ENCODE measurements around the gene ANKLE1. TPM values are rescaled to one million over a fixed set of nuclear protein-coding genes. Genes with fewer than 3 reads are reported as not detected.
A peak's percentile ranks its signal among the peaks of the same experiment; 100 is the strongest.

ANKLE1 gene
- total RNA-seq, 2 donors from 2014 or later = 0.51 TPM; not detected in 1

GRCh38 chr19:17263712-17264640 is 17.7 kb upstream of the ANKLE1 start:
- no peaks in the 10 kb centered on the region for H3K36me3 ChIP-seq
- H3K27me3 ChIP-seq = no peaks in the 10 kb centered on the region
- peaks cover 0 to 7% of the 10 kb centered on the region in 2 donors for H3K9me3 ChIP-seq
- no peak for DNase-seq (ENCODE audit: low spot score)
- peak overlapping the region; percentile 64 to 72 for H3K27ac ChIP-seq
- peaks cover 0 to 7% of the 10 kb centered on the region in 2 donors for H3K4me1 ChIP-seq
- TF ChIP-seq, protein P1, sequence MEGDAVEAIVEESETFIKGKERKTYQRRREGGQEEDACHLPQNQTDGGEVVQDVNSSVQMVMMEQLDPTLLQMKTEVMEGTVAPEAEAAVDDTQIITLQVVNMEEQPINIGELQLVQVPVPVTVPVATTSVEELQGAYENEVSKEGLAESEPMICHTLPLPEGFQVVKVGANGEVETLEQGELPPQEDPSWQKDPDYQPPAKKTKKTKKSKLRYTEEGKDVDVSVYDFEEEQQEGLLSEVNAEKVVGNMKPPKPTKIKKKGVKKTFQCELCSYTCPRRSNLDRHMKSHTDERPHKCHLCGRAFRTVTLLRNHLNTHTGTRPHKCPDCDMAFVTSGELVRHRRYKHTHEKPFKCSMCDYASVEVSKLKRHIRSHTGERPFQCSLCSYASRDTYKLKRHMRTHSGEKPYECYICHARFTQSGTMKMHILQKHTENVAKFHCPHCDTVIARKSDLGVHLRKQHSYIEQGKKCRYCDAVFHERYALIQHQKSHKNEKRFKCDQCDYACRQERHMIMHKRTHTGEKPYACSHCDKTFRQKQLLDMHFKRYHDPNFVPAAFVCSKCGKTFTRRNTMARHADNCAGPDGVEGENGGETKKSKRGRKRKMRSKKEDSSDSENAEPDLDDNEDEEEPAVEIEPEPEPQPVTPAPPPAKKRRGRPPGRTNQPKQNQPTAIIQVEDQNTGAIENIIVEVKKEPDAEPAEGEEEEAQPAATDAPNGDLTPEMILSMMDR (IDR thresholded peaks at IDR 0.05) = no peak
- H3K4me3 ChIP-seq = peak overlapping the region; percentile 36 to 49

DNA sequence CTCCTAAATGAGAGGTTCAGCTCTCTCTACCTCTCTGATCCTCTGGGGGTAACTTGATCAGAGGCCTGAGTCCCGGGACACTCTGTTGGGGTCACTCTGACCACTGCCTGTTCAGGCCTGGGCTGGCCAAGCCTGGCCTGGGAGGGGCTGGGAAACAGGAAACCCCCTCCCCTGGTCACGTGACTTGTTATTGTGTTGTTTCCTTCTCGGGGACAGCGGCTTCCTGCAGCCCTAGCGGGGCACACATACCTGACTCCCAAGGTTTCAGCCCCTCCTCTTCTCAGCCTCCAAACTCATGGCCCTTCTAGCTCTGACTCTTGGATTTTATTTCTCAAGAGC is 17.1 kb upstream of the ANKLE1 start, which contains the start of gene USHBP1:
Gene USHBP1, minus strand, starts transcription at position 105 of the 339 bp plus-strand sequence. CDS start 446 bp downstream, outside the sequence.
- peaks cover 0 to under 1% of the 10 kb centered on the region in 2 donors for H3K9me3 ChIP-seq
- H3K36me3 ChIP-seq = peaks cover 2% of the 10 kb centered on the region
- peaks cover 0 to 7% of the 10 kb centered on the region in 2 donors for H3K4me1 ChIP-seq
- H3K27ac ChIP-seq = peak within 1 kb of the TSS; percentile 64 to 72
- DNase-seq (ENCODE audit: low spot score) = no peak
- TF ChIP-seq, protein P1 (IDR thresholded peaks at IDR 0.05) = no peak
- H3K4me3 ChIP-seq = peak within 1 kb of the TSS; percentile 36 to 49
- no peaks in the 10 kb centered on the region for H3K27me3 ChIP-seq

- TF ChIP-seq, protein P1 (IDR thresholded peaks at IDR 0.05) = no peak
- DNase-seq (ENCODE audit: low spot score) = no peak
- Histone ChIP-seq H3K4me1 (peaks cover 0 to 7% of the 10 kb centered on the region in 2 donors), H3K27me3 (no peaks in the 10 kb centered on the region), H3K36me3 (peaks cover 9% of the 10 kb centered on the region), H3K4me3 (no peak overlapping the region), H3K9me3 (no peaks in the 10 kb centered on the region), H3K27ac (peak overlapping the region in 1 of 2 donors; percentile 52)
Measured at GRCh38 chr19:17266026-17266425, 15.7 kb upstream of the ANKLE1 start.

DNA sequence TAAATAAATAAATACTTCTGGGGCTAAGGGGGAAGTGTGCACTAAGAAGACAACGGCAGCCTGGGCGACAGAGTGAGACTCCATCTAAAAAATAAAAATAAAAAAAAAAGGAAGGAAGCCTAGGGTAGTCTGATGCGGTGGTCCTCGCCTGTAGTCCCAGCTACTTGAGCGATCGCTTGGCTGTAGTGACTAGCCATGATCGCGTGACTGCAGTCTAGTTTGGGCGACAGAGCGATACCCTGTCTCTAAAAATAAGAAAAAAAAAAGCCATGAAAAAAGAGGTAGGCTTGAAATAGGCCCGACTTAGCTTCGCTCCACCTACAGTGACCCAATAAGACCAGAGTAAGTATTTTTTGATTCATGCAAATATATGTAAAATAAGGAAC is 15.1 kb upstream of the ANKLE1 start:
- Histone ChIP-seq H3K9me3 (no peaks in the 10 kb centered on the region), H3K36me3 (peaks cover 13% of the 10 kb centered on the region), H3K27me3 (no peaks in the 10 kb centered on the region), H3K27ac (peak overlapping the region in 1 of 2 donors; percentile 52), H3K4me3 (no peak overlapping the region), H3K4me1 (peaks cover 0 to 7% of the 10 kb centered on the region in 2 donors)
- no peak for DNase-seq (ENCODE audit: low spot score)
- TF ChIP-seq, protein P1 (IDR thresholded peaks at IDR 0.05) = no peak

DNA sequence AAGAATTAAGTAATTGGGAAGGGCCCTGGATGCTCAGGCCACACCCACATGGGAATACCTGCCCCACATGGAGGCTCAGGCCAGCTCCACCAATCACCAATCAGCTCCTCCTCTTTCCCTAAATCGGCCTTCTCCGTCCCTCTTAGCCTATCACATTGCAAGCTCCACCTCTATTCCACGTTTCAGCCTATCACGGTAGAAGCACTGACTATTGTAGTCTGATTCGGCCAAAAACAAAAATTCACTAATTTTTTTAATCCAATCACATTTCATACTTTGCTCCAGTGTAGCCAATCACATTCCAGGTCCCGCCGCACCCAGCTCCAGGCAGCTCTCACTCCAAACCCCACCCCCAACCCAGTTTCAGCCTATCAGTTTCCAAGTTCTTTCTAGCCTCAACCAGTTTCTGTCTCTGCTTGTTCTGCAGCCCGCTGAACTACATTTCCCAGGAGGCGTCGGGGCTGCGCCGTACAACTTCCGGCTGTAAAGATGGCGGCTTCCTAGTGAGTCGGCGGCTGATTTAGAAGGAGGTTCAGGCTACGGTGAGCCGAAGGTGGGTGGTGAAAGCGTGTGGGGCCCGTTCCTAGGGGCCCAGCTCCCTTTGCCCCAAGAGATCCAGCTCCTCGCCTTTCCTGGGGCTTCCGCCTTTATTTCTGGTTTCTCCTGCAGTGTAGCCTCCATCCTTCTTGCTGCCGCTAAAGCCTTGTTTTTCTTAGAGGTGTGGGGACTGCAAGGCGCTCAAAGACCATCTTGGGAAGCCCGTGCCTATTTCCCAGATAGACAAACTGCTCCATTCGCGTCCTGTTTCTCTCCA is 14.5 kb upstream of the ANKLE1 start, which contains the start of gene BABAM1:
Gene BABAM1, plus strand, starts transcription at position 469 of the 814 bp plus-strand sequence. CDS start 1,364 bp downstream, outside the sequence.
- Histone ChIP-seq H3K4me3 (peak within 1 kb of the TSS; percentile 70 to 85), H3K27ac (peak within 1 kb of the TSS; percentile 72 to 83), H3K36me3 (peaks cover 16% of the 10 kb centered on the region), H3K4me1 (peaks cover 0 to 7% of the 10 kb centered on the region in 2 donors), H3K9me3 (no peaks in the 10 kb centered on the region), H3K27me3 (no peaks in the 10 kb centered on the region)
- peak; percentile 99 for DNase-seq (ENCODE audit: low spot score)
- TF ChIP-seq, protein P1 (IDR thresholded peaks at IDR 0.05) = no peak
